Measurements from ENCODE around the gene NAPB.

The NAPB gene

DNA sequence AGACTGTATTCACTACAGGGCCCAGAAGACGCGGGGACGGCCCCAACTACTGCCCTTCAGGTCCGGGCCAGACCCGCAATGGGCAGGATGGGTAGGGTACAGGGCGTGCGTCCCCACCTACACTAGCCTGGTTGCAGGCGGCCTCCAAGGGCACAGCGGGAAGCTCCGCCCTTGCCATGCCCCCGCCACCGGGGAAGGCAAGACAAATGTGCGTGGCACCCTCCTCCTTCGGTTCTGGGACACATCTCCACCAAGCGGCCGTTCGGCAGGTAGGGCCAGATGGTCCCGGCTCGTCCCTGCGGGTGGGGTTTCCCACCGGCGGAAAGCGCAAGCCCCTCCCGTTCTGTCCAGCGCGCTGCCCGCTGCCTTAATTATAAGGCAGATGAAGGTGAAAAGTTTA, 65.1 kb downstream of the NAPB start:
- WGBS, 2 donors (ENCODE audit: extremely low coverage in 2 of 2, insufficient read length in 2 of 2, insufficient replicate concordance in 1 of 2), result no CpG with 5 or more reads among the region's 27 CpGs
- Histone ChIP-seq H4K8ac (ENCODE audit: low read depth, low read length) (no peak overlapping the region), H3K4ac (ENCODE audit: low read length) (no peak overlapping the region), H4K91ac (ENCODE audit: low read depth, low read length, poor library complexity) (no peak overlapping the region), H2AFZ (ENCODE audit: low read length) (no peak overlapping the region), H3K27ac (replicated peaks; ENCODE audit: low read length) (no peak overlapping the region), H3K23ac (ENCODE audit: low read depth, low read length, poor library complexity) (no peak overlapping the region), H3K9ac (ENCODE audit: low read depth, low read length, poor library complexity) (peak overlapping the region; percentile 17), H3K18ac (ENCODE audit: low read length) (no peak overlapping the region), H3K27me3 (ENCODE audit: control insufficient read depth in 3 of 3, insufficient read depth in 3 of 3, low read depth in 1 of 3, low read length in 3 of 3) (no peaks in the 10 kb centered on the region), H3K4me2 (ENCODE audit: insufficient read depth, low read length, poor library complexity, severe bottlenecking) (no peak overlapping the region), H3K36me3 (replicated peaks in 1 of 2; ENCODE audit: control insufficient read depth in 2 of 2, insufficient read depth in 2 of 2, low read length in 2 of 2) (peaks cover 19 to 37% of the 10 kb centered on the region in 2 donors), H3K4me1 (ENCODE audit: control insufficient read depth in 2 of 2, insufficient read depth in 1 of 2, low read depth in 1 of 2, low read length in 2 of 2) (peaks cover 9 to 20% of the 10 kb centered on the region in 2 donors), H3K79me1 (ENCODE audit: low read depth, low read length) (peaks cover 4% of the 10 kb centered on the region), H3K14ac (ENCODE audit: low read length) (no peak overlapping the region), H2BK5ac (ENCODE audit: low read length) (no peak overlapping the region), H3K9me3 (replicated peaks in 1 of 2; ENCODE audit: control insufficient read depth in 2 of 2, insufficient read depth in 1 of 2, low read depth in 1 of 2, low read length in 2 of 2) (no peaks in the 10 kb centered on the region), H2BK120ac (ENCODE audit: low read depth, low read length) (no peak overlapping the region), H2AK5ac (ENCODE audit: low read depth, low read length) (no peak overlapping the region), H2BK12ac (ENCODE audit: low read length) (no peak overlapping the region), H2BK15ac (ENCODE audit: low read length) (no peak overlapping the region), H3K4me3 (ENCODE audit: low read length in 2 of 2) (no peak overlapping the region)
- DNase-seq (ENCODE audit: low spot score), result no peak

DNA sequence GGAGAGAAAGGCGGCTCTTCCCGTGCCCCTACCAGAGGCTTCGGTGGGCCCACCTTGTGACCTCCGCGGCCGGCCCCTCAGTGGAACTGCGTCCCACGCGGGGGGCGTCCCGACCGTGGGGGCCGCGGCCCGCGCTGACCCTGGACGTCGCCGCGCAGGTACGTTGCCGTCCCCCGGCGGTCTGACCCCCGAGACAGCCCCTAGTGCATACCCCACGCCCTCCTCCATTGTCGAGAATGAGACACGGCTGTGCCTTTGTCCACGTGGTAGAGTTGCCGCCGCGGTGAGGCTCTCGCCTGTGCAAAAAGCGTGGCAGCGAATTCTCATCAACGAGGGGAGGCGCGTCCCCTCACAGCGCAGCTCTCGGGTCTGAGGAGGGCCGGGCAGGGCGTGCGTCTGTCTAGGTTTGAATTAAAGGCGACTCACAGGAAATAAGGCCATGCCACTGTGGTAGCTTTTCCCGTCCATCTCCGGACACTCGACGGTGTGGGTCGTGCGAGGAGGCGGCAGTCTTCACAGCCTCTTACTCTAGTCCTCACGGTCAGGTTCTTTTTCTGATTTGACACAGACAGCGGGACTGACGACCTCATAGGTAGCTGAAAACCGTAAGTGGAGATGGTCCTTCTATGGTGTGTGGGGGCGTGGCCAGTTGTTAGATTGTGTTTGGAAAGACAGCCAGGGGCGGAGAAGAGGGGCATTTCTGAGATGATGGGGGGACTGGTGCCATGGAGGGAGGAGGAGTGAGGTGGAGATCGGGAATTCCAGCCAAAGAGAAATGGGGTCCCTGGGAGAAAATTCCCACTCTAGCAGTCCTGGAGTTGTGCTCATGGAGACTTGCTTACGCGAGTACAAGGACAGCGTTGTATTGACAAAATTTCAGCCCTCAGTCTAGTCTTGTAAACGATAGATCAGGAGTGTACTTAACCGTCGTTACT, 70.1 kb downstream of the NAPB start:
- Histone ChIP-seq H3K4me2 (ENCODE audit: insufficient read depth, low read length, poor library complexity, severe bottlenecking) (peak overlapping the region; percentile 85), H3K18ac (ENCODE audit: low read length) (peak overlapping the region; percentile 88), H3K79me1 (ENCODE audit: low read depth, low read length) (peaks cover 7% of the 10 kb centered on the region), H2BK120ac (ENCODE audit: low read depth, low read length) (no peak overlapping the region), H2AK5ac (ENCODE audit: low read depth, low read length) (no peak overlapping the region), H4K91ac (ENCODE audit: low read depth, low read length, poor library complexity) (peak overlapping the region; percentile 58), H3K14ac (ENCODE audit: low read length) (peak overlapping the region; percentile 60), H3K36me3 (replicated peaks in 1 of 2; ENCODE audit: control insufficient read depth in 2 of 2, insufficient read depth in 2 of 2, low read length in 2 of 2) (peaks cover 19 to 35% of the 10 kb centered on the region in 2 donors), H2BK15ac (ENCODE audit: low read length) (no peak overlapping the region), H3K23ac (ENCODE audit: low read depth, low read length, poor library complexity) (peak overlapping the region; percentile 58), H3K27me3 (ENCODE audit: control insufficient read depth in 3 of 3, insufficient read depth in 3 of 3, low read depth in 1 of 3, low read length in 3 of 3) (no peaks in the 10 kb centered on the region), H2BK12ac (ENCODE audit: low read length) (no peak overlapping the region), H3K4ac (ENCODE audit: low read length) (no peak overlapping the region), H3K9ac (ENCODE audit: low read depth, low read length, poor library complexity) (peak overlapping the region; percentile 97), H2BK5ac (ENCODE audit: low read length) (peak overlapping the region; percentile 89), H4K8ac (ENCODE audit: low read depth, low read length) (no peak overlapping the region), H3K4me3 (ENCODE audit: low read length in 2 of 2) (peak overlapping the region; percentile 75 to 96), H2AFZ (ENCODE audit: low read length) (peak overlapping the region; percentile 87), H3K4me1 (ENCODE audit: control insufficient read depth in 2 of 2, insufficient read depth in 1 of 2, low read depth in 1 of 2, low read length in 2 of 2) (peaks cover 5% of the 10 kb centered on the region in 2 donors), H3K27ac (replicated peaks; ENCODE audit: low read length) (peak overlapping the region; percentile 45), H3K9me3 (replicated peaks in 1 of 2; ENCODE audit: control insufficient read depth in 2 of 2, insufficient read depth in 1 of 2, low read depth in 1 of 2, low read length in 2 of 2) (no peaks in the 10 kb centered on the region)
- no CpG with 5 or more reads among the region's 64 CpGs for WGBS, 2 donors (ENCODE audit: extremely low coverage in 2 of 2, insufficient read length in 2 of 2, insufficient replicate concordance in 1 of 2)
- DNase-seq (ENCODE audit: low spot score), result no peak

DNA sequence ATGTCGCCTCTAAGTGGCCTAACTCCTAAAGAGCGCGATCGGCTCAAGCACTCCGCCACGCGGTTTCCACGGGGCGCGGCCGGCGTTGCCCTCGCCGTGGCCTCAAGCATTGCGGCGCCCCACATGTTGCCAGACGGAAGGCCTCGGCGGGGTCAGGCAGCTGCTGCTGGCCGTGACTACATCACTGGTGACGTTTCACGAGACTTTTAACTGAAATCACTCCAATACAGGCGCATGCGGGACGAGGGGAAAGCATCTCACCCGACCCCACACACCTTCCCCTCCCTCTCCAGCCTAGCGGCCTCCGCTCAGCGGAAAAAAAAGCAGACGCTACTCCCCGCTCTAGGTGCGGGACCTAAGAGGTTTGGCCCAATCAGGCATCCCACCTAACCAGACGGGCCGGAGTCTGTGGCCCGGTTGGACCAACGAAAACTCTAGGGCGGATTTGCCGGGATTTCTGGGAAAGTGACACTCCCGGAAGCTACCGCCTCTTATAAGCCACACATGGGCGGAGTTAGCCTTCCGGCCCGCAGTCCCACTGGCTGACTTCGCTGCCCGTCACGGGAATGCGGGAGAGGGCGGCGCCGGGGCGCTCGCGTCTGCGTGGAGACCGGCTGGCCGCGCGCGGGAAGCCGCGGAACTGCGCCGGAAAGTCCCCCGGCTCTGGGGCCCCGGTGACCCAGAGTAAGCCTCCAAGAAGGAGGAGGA, 70.9 kb downstream of the NAPB start, which contains the start of gene NXT1:
Gene NXT1 (plus strand): TSS at position 596 of the 708 bp plus-strand sequence. CDS start 3,251 bp downstream, outside the sequence.
- peaks cover 5% of the 10 kb centered on the region in 2 donors for H3K4me1 ChIP-seq (ENCODE audit: control insufficient read depth in 2 of 2, insufficient read depth in 1 of 2, low read depth in 1 of 2, low read length in 2 of 2)
- WGBS, 2 donors (ENCODE audit: extremely low coverage in 2 of 2, insufficient read length in 2 of 2, insufficient replicate concordance in 1 of 2), result no CpG with 5 or more reads among the region's 65 CpGs
- H2BK120ac ChIP-seq (ENCODE audit: low read depth, low read length), result peak within 1 kb of the TSS; percentile 75
- H3K9ac ChIP-seq (ENCODE audit: low read depth, low read length, poor library complexity), result peak within 1 kb of the TSS; percentile 97
- H3K23ac ChIP-seq (ENCODE audit: low read depth, low read length, poor library complexity), result peak within 1 kb of the TSS; percentile 76
- no peaks in the 10 kb centered on the region for H3K9me3 ChIP-seq (replicated peaks in 1 of 2; ENCODE audit: control insufficient read depth in 2 of 2, insufficient read depth in 1 of 2, low read depth in 1 of 2, low read length in 2 of 2)
- peak within 1 kb of the TSS; percentile 43 for H2AK5ac ChIP-seq (ENCODE audit: low read depth, low read length)
- H3K4ac ChIP-seq (ENCODE audit: low read length), result peak within 1 kb of the TSS; percentile 79
- H4K8ac ChIP-seq (ENCODE audit: low read depth, low read length), result no peak within 1 kb of the TSS
- peaks cover 7% of the 10 kb centered on the region for H3K79me1 ChIP-seq (ENCODE audit: low read depth, low read length)
- peak within 1 kb of the TSS; percentile 89 for H2BK5ac ChIP-seq (ENCODE audit: low read length)
- H3K4me2 ChIP-seq (ENCODE audit: insufficient read depth, low read length, poor library complexity, severe bottlenecking), result peak within 1 kb of the TSS; percentile 87
- peak within 1 kb of the TSS; percentile 94 for H3K27ac ChIP-seq (replicated peaks; ENCODE audit: low read length)
- H2BK15ac ChIP-seq (ENCODE audit: low read length), result peak within 1 kb of the TSS; percentile 42
- peaks cover 14 to 27% of the 10 kb centered on the region in 2 donors for H3K36me3 ChIP-seq (replicated peaks in 1 of 2; ENCODE audit: control insufficient read depth in 2 of 2, insufficient read depth in 2 of 2, low read length in 2 of 2)
- DNase-seq (ENCODE audit: low spot score), result peak; percentile 96
- H2BK12ac ChIP-seq (ENCODE audit: low read length), result peak within 1 kb of the TSS; percentile 35
- peak within 1 kb of the TSS; percentile 58 for H4K91ac ChIP-seq (ENCODE audit: low read depth, low read length, poor library complexity)
- H3K27me3 ChIP-seq (ENCODE audit: control insufficient read depth in 3 of 3, insufficient read depth in 3 of 3, low read depth in 1 of 3, low read length in 3 of 3), result no peaks in the 10 kb centered on the region
- peak within 1 kb of the TSS; percentile 60 for H3K14ac ChIP-seq (ENCODE audit: low read length)
- peak within 1 kb of the TSS; percentile 96 for H2AFZ ChIP-seq (ENCODE audit: low read length)
- H3K18ac ChIP-seq (ENCODE audit: low read length), result peak within 1 kb of the TSS; percentile 98
- peak within 1 kb of the TSS; percentile 75 to 96 for H3K4me3 ChIP-seq (ENCODE audit: low read length in 2 of 2)

Data from neuronal stem cell (in vitro differentiated cells).